Measurements from ENCODE around the gene STAT4. TPM values are rescaled to one million over a fixed set of nuclear protein-coding genes. Genes with fewer than 3 reads are reported as not detected.

STAT4 gene
- total and polyA plus RNA-seq, 4 donors = 0.85 to 7.9 (median 3.2) TPM

GRCh38 chr2:191115391-191115790, 35.4 kb downstream of the STAT4 start (continued):
- no peak for TF ChIP-seq ZBTB33 (IDR thresholded peaks at IDR 0.05)
- no peak for TF ChIP-seq NR2F2 (IDR thresholded peaks at IDR 0.05)

DNA sequence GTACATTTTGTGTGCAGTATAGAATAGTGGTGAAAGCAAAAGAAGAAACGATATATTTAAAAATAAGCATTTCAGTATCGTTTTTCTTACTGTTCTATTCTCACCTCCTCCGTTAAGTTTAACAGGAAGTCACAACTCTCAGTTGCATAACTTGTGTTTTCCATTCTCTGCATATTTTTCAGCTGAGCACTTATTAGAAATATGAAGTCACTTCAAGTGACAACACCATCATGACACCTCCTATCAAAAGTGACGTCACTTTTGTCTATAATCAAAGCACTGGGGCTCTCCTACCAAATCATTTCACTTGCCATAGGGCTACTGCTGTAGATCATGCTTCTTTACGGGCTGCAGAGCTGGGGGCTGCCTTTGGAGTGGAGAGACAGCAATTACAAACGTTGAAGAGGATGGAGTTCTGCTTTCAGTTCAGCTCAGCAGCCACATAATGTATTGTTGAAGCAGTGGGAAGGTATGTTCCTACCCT, 36.3 kb downstream of the STAT4 start:
- Histone ChIP-seq H3K4me3 (ENCODE audit: low read depth in 1 of 3, low read length in 3 of 3) (no peak overlapping the region), H3K9ac (ENCODE audit: low read depth in 1 of 2, low read length in 2 of 2) (no peak overlapping the region), H3K36me3 (ENCODE audit: control insufficient read depth in 4 of 4, insufficient read depth in 3 of 4, low read depth in 1 of 4, low read length in 3 of 4) (no peaks in the 10 kb centered on the region), H3K27me3 (ENCODE audit: control insufficient read depth in 4 of 4, insufficient read depth in 4 of 4, low read length in 3 of 4) (no peaks in the 10 kb centered on the region), H3K27ac (ENCODE audit: low read depth in 1 of 2, low read length in 2 of 2) (peak overlapping the region in 1 of 2 donors; percentile 32), H3K9me3 (ENCODE audit: control insufficient read depth in 4 of 4, low read length in 3 of 4) (no peaks in the 10 kb centered on the region), H3K4me1 (ENCODE audit: control insufficient read depth in 4 of 4, insufficient read depth in 4 of 4, low read length in 3 of 4) (no peaks in the 10 kb centered on the region)
- no peak for TF ChIP-seq RXRA (IDR thresholded peaks at IDR 0.05)
- TF ChIP-seq, protein P1, sequence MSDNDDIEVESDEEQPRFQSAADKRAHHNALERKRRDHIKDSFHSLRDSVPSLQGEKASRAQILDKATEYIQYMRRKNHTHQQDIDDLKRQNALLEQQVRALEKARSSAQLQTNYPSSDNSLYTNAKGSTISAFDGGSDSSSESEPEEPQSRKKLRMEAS (IDR thresholded peaks at IDR 0.05) = no peak
- TF ChIP-seq CTCF (IDR thresholded peaks at IDR 0.05; ENCODE audit: low read depth, low read length, missing input control) = no peak
- no peak for TF ChIP-seq FOXA2 (IDR thresholded peaks at IDR 0.05)
- no peak for TF ChIP-seq NR2F2 (IDR thresholded peaks at IDR 0.05)
- TF ChIP-seq JUND (IDR thresholded peaks at IDR 0.05) = no peak
- TF ChIP-seq HNF4A (conservative IDR thresholded peaks at IDR 0.05) = no peak
- no peak for TF ChIP-seq REST (IDR thresholded peaks at IDR 0.05)
- no peak for TF ChIP-seq RAD21 (IDR thresholded peaks at IDR 0.05)
- TF ChIP-seq GABPA (IDR thresholded peaks at IDR 0.05 in 1 of 2, conservative IDR thresholded peaks at IDR 0.05 in 1 of 2) = no peak
- no peak for TF ChIP-seq SP1 (IDR thresholded peaks at IDR 0.05)
- TF ChIP-seq ATF3 (IDR thresholded peaks at IDR 0.05) = no peak
- TF ChIP-seq ZBTB33 (IDR thresholded peaks at IDR 0.05) = no peak
- TF ChIP-seq EGR1 (IDR thresholded peaks at IDR 0.05; ENCODE audit: low read depth in 2 of 2) = no peak
- no peak for TF ChIP-seq FOXA1 (IDR thresholded peaks at IDR 0.05)
- no peak for TF ChIP-seq TAF1 (conservative IDR thresholded peaks at IDR 0.05)
- no peak for TF ChIP-seq YY1 (IDR thresholded peaks at IDR 0.05)
- TF ChIP-seq HNF4G (IDR thresholded peaks at IDR 0.05) = no peak
- DNase-seq (ENCODE audit: low spot score) = no peak
- WGBS = 72% methylated on average over 6 of the region's 6 CpGs

Data from liver (tissue), 9 donors.